Measurements from ENCODE around the gene HDAC4.

DNA sequence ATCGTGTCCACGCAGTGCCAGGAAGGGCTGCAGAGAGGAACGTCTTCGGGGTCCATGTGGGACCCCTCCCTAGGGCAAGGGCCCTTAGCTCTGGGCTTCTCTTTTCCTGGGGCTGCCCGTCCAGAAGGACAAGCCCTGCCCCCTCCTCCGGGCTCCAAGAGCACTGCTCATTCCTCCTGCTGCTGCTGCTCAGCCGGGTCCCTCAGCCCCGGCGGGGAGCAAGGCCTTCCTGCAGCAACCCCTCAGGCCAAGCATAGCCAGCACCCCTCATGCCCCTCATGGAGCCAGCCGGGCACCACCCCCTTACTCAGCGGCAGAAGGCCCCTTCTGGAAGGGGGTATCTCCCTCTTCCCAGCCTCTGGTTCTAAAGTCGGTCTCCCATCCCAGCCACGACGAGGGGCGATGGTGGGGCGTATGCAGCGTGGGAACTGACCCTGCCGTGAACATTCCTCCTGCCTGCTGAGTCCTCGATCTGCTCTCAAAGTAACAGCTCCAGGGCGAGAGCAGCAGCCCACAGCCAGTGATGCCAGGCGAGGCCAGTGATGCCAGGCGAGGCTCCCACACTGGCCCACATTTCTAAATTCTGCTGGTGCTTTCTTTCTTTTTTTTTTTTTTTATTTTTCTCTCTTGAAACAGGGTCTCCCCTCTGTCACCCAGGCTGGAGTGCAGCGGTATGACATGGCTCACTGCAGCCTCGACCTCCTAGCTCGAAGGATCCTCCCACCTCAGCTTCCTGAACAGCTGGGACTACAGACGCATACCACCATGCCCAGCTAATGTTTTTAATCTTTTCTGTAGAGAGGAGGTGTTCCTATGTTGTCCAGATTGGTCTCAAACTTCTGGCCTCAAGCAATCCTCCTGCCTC, 99.7 kb downstream of the HDAC4 start:
- TF ChIP-seq, protein P1, sequence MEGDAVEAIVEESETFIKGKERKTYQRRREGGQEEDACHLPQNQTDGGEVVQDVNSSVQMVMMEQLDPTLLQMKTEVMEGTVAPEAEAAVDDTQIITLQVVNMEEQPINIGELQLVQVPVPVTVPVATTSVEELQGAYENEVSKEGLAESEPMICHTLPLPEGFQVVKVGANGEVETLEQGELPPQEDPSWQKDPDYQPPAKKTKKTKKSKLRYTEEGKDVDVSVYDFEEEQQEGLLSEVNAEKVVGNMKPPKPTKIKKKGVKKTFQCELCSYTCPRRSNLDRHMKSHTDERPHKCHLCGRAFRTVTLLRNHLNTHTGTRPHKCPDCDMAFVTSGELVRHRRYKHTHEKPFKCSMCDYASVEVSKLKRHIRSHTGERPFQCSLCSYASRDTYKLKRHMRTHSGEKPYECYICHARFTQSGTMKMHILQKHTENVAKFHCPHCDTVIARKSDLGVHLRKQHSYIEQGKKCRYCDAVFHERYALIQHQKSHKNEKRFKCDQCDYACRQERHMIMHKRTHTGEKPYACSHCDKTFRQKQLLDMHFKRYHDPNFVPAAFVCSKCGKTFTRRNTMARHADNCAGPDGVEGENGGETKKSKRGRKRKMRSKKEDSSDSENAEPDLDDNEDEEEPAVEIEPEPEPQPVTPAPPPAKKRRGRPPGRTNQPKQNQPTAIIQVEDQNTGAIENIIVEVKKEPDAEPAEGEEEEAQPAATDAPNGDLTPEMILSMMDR (IDR thresholded peaks at IDR 0.05; ENCODE audit: insufficient read depth, low read length, poor library complexity, severe bottlenecking), result no peak
- no peak for TF ChIP-seq EZH2phosphoT487 (conservative IDR thresholded peaks at IDR 0.05; ENCODE audit: low read length)
